ENCODE results near the gene ZNF846.
A peak's percentile ranks its signal among the peaks of the same experiment; 100 is the strongest.
"Not testable (repeated sequence)": the region's sequence is repeated elsewhere in the genome, so short reads cannot be mapped to it uniquely, and the experiment has no call there.

The ZNF846 gene

GRCh38 chr19:9729162-9729561, 39.4 kb downstream of the ZNF846 start:
- Mint-ChIP-seq H3K4me3 (no peak overlapping the region), H3K4me1 (no peaks in the 10 kb centered on the region), H3K27ac (no peak overlapping the region), H3K9me3 (no peaks in the 10 kb centered on the region), H3K36me3 (no peaks in the 10 kb centered on the region)
- ATAC-seq (no peak), DNase-seq (ENCODE audit: low spot score in 2 of 2) (no peak)

- H3K4me1 Mint-ChIP-seq = no peaks in the 10 kb centered on the region
- H3K36me3 Mint-ChIP-seq = no peaks in the 10 kb centered on the region
- H3K9me3 Mint-ChIP-seq = no peaks in the 10 kb centered on the region
- ATAC-seq (no peak), DNase-seq (ENCODE audit: low spot score in 2 of 2) (no peak)
- no peak overlapping the region for H3K27ac Mint-ChIP-seq
- no peak overlapping the region for H3K4me3 Mint-ChIP-seq
Measured at GRCh38 chr19:9727644-9728043, 40.9 kb downstream of the ZNF846 start.

- not testable (repeated sequence) for H3K36me3 Mint-ChIP-seq; H3K9me3 Mint-ChIP-seq; H3K27ac Mint-ChIP-seq; H3K4me3 Mint-ChIP-seq; H3K4me1 Mint-ChIP-seq; ATAC-seq; DNase-seq (ENCODE audit: low spot score in 2 of 2)
Measured at GRCh38 chr19:9725508-9726201, 42.9 kb downstream of the ZNF846 start.

GRCh38 chr19:9724157-9724556, 44.4 kb downstream of the ZNF846 start:
- H3K36me3 Mint-ChIP-seq = no peaks in the 10 kb centered on the region

GRCh38 chr19:9721861-9722260, 46.7 kb downstream of the ZNF846 start:
- peaks cover 6% of the 10 kb centered on the region for H3K4me1 Mint-ChIP-seq
- H3K4me3 Mint-ChIP-seq = no peak overlapping the region
- H3K9me3 Mint-ChIP-seq = no peaks in the 10 kb centered on the region
- H3K27ac Mint-ChIP-seq = peak overlapping the region; percentile 68
- ATAC-seq (no peak), DNase-seq (ENCODE audit: low spot score in 2 of 2) (no peak)
- no peaks in the 10 kb centered on the region for H3K36me3 Mint-ChIP-seq

More at GRCh38 chr19:9724157-9724556, 44.4 kb downstream of the ZNF846 start:
- ATAC-seq = no peak
- H3K9me3 Mint-ChIP-seq = no peaks in the 10 kb centered on the region
- H3K4me1 Mint-ChIP-seq = peaks cover 6% of the 10 kb centered on the region
- DNase-seq (ENCODE audit: low spot score in 2 of 2) = no peak
- H3K4me3 Mint-ChIP-seq = no peak overlapping the region
- H3K27ac Mint-ChIP-seq = no peak overlapping the region

- Mint-ChIP-seq H3K9me3 (no peaks in the 10 kb centered on the region), H3K4me3 (no peak overlapping the region), H3K4me1 (peaks cover 6% of the 10 kb centered on the region), H3K27ac (no peak overlapping the region), H3K36me3 (no peaks in the 10 kb centered on the region)
- ATAC-seq (no peak), DNase-seq (ENCODE audit: low spot score in 2 of 2) (no peak)
Measured at GRCh38 chr19:9720541-9720940, 48.0 kb downstream of the ZNF846 start.

GRCh38 chr19:9711815-9712214, 56.7 kb downstream of the ZNF846 start:
- DNase-seq (ENCODE audit: low spot score in 2 of 2) (no peak), ATAC-seq (no peak)
- H3K27ac Mint-ChIP-seq = no peak overlapping the region
- H3K4me1 Mint-ChIP-seq = no peaks in the 10 kb centered on the region
- H3K9me3 Mint-ChIP-seq = peaks cover 21% of the 10 kb centered on the region
- H3K36me3 Mint-ChIP-seq = no peaks in the 10 kb centered on the region
- no peak overlapping the region for H3K4me3 Mint-ChIP-seq

GRCh38 chr19:9709305-9709704, 59.2 kb downstream of the ZNF846 start:
- H3K4me1 Mint-ChIP-seq = no peaks in the 10 kb centered on the region
- no peaks in the 10 kb centered on the region for H3K36me3 Mint-ChIP-seq
- no peak overlapping the region for H3K27ac Mint-ChIP-seq
- ATAC-seq = no peak
- no peak for DNase-seq (ENCODE audit: low spot score in 2 of 2)
- peaks cover 21% of the 10 kb centered on the region for H3K9me3 Mint-ChIP-seq
- H3K4me3 Mint-ChIP-seq = no peak overlapping the region

GRCh38 chr19:9705836-9706235, 62.7 kb downstream of the ZNF846 start:
- Mint-ChIP-seq H3K4me1 (peaks cover 15% of the 10 kb centered on the region), H3K27ac (no peak overlapping the region), H3K9me3 (peaks cover 7% of the 10 kb centered on the region), H3K4me3 (no peak overlapping the region), H3K36me3 (no peaks in the 10 kb centered on the region)
- ATAC-seq (no peak), DNase-seq (ENCODE audit: low spot score in 2 of 2) (no peak)

- H3K27ac Mint-ChIP-seq = no peak overlapping the region
- DNase-seq (ENCODE audit: low spot score in 2 of 2) = no peak
- H3K9me3 Mint-ChIP-seq = peaks cover 2% of the 10 kb centered on the region
- ATAC-seq = no peak
- peak overlapping the region; percentile 4 for H3K4me3 Mint-ChIP-seq
- H3K36me3 Mint-ChIP-seq = no peaks in the 10 kb centered on the region
- peaks cover 15% of the 10 kb centered on the region for H3K4me1 Mint-ChIP-seq
Measured at GRCh38 chr19:9702186-9702585, 66.4 kb downstream of the ZNF846 start.
